ENCODE results near the gene NPBWR2. TPM values are rescaled to one million over a fixed set of nuclear protein-coding genes. Genes with fewer than 3 reads are reported as not detected.

Gene NPBWR2
- total and polyA plus RNA-seq, 9 of the 15 experiments (the other 6 are each of a cell fraction or from before 2014, with no cell fraction given): not detected

DNA sequence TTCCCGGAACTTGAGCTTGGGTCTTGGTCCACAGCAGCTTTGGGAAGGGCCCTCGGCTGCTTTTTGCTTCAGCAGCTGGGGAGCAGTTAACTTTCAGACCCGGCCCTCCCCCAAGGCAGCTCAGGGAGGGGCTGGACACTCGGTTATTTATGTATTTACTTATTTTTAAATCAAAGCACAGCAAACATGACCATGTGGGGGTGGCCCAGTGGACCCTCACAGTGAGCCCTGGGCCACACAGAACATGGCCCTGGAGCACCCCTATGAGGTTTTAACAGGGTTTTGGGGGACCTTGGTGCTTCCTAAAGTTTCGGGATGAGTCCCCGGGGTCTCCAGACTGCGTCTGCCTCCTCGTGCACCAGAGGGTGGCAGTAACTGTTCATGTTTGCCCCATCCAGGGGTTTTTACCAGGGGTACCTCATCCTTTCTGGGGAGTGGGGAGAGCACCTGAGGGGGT is 26.6 kb upstream of the NPBWR2 start:
- Histone ChIP-seq H3K79me2 (ENCODE audit: control insufficient read depth, insufficient read depth, low read length) (no peaks in the 10 kb centered on the region), H3K4me1 (replicated peaks in 1 of 2; ENCODE audit: control insufficient read depth in 2 of 2, insufficient read depth in 2 of 2, low read length in 2 of 2) (no peaks in the 10 kb centered on the region; a peak in 1 of 5 replicates), H3K27me3 (ENCODE audit: control insufficient read depth in 2 of 2, insufficient read depth in 2 of 2, low read length in 2 of 2) (peaks cover 0 to 37% of the 10 kb centered on the region in 2 experiments; a peak in 3 of 5 replicates), H3K4me2 (ENCODE audit: insufficient read depth, low read length) (no peak overlapping the region), H3K4me3 (no peak overlapping the region), H4K20me1 (replicated peaks; ENCODE audit: control insufficient read depth, insufficient read depth, low read length) (no peaks in the 10 kb centered on the region), H3K9ac (ENCODE audit: insufficient read depth in 1 of 2, low read depth in 2 of 2, low read length in 2 of 2) (no peak overlapping the region), H3K9me1 (ENCODE audit: control insufficient read depth, insufficient read depth, low read length) (no peaks in the 10 kb centered on the region), H3K36me3 (ENCODE audit: control insufficient read depth, insufficient read depth, low read length) (no peaks in the 10 kb centered on the region), H3K27ac (ENCODE audit: extremely low read depth, low read depth, low read length) (no peak overlapping the region), H2AFZ (ENCODE audit: low read depth, low read length) (no peak overlapping the region), H3K9me3 (replicated peaks; ENCODE audit: control insufficient read depth, insufficient read depth, low read depth, low read length) (no peaks in the 10 kb centered on the region)
- no TSS peak for BruUV-seq (replicated peaks)
- WGBS (ENCODE audit: insufficient coverage, low coverage, missing lambda C conversion rate): 0% methylated on average over 7 of the region's 8 CpGs
- CTCF ChIA-PET (ENCODE audit: low intra/inter-chr PET ratio): no interaction called here
- no peak for FAIRE-seq
- ATAC-seq: 0 out of 3 replicates have a peak, but pooled peaks have one; percentile 33
- DNase-seq (ENCODE audit: extremely low read depth in 1 of 4, low spot score in 3 of 4): peak in 1 of 4 experiments; percentile 23
- in situ Hi-C loops (cut with MboI) (no loop called here), intact Hi-C loops (cut with micrococcal nuclease) (no loop called here)
- TF ChIP-seq, protein P1, sequence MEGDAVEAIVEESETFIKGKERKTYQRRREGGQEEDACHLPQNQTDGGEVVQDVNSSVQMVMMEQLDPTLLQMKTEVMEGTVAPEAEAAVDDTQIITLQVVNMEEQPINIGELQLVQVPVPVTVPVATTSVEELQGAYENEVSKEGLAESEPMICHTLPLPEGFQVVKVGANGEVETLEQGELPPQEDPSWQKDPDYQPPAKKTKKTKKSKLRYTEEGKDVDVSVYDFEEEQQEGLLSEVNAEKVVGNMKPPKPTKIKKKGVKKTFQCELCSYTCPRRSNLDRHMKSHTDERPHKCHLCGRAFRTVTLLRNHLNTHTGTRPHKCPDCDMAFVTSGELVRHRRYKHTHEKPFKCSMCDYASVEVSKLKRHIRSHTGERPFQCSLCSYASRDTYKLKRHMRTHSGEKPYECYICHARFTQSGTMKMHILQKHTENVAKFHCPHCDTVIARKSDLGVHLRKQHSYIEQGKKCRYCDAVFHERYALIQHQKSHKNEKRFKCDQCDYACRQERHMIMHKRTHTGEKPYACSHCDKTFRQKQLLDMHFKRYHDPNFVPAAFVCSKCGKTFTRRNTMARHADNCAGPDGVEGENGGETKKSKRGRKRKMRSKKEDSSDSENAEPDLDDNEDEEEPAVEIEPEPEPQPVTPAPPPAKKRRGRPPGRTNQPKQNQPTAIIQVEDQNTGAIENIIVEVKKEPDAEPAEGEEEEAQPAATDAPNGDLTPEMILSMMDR (IDR thresholded peaks at IDR 0.05 in 2 of 3, conservative IDR thresholded peaks at IDR 0.05 in 1 of 3; ENCODE audit: insufficient read depth in 2 of 3, low read depth in 1 of 3, low read length in 3 of 3): peak; percentile 23 to 29 (median 24); a peak in 2 of 6 replicates
- TF ChIP-seq SMC3 (conservative IDR thresholded peaks at IDR 0.05; ENCODE audit: insufficient read depth, low read depth, low read length): 0 out of 2 replicates have a peak, but pooled peaks have one; percentile 16
- TF ChIP-seq RAD21 (CRISPR knock-in tag; conservative IDR thresholded peaks at IDR 0.05 in 1 of 2, IDR thresholded peaks at IDR 0.05 in 1 of 2): peak in 1 of 2 experiments; percentile 39; a peak in 2 of 4 replicates
- TF ChIP-seq ERF (CRISPR knock-in tag; IDR thresholded peaks at IDR 0.05): no peak
- TF ChIP-seq, protein P2, sequence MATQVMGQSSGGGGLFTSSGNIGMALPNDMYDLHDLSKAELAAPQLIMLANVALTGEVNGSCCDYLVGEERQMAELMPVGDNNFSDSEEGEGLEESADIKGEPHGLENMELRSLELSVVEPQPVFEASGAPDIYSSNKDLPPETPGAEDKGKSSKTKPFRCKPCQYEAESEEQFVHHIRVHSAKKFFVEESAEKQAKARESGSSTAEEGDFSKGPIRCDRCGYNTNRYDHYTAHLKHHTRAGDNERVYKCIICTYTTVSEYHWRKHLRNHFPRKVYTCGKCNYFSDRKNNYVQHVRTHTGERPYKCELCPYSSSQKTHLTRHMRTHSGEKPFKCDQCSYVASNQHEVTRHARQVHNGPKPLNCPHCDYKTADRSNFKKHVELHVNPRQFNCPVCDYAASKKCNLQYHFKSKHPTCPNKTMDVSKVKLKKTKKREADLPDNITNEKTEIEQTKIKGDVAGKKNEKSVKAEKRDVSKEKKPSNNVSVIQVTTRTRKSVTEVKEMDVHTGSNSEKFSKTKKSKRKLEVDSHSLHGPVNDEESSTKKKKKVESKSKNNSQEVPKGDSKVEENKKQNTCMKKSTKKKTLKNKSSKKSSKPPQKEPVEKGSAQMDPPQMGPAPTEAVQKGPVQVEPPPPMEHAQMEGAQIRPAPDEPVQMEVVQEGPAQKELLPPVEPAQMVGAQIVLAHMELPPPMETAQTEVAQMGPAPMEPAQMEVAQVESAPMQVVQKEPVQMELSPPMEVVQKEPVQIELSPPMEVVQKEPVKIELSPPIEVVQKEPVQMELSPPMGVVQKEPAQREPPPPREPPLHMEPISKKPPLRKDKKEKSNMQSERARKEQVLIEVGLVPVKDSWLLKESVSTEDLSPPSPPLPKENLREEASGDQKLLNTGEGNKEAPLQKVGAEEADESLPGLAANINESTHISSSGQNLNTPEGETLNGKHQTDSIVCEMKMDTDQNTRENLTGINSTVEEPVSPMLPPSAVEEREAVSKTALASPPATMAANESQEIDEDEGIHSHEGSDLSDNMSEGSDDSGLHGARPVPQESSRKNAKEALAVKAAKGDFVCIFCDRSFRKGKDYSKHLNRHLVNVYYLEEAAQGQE (IDR thresholded peaks at IDR 0.05; ENCODE audit: borderline replicate concordance): 0 out of 2 replicates have a peak, but pooled peaks have one; percentile 24
- TF ChIP-seq, protein P2 (CRISPR knock-in tag; IDR thresholded peaks at IDR 0.05; ENCODE audit: low read depth): no peak
- no peak for TF ChIP-seq ZFP36 (IDR thresholded peaks at IDR 0.05; ENCODE audit: low read depth, low read length, partially characterized antibody)
- POLR2A ChIA-PET: no interaction called here
